Stimulated activated CD8-positive, alpha-beta memory T cell treated with anti-CD3 and anti-CD28 coated beads, Interleukin-12 subunit alpha, Interleukin-12 subunit beta, amount 100 ng/mL, for 4 hours (primary cell): ENCODE results near the gene PAK1.

ENCODE experiments used
- DNase-seq: peaks from one replicate; pipeline ENCODE4 v3.0.0-alpha.2; 2020; ENCODE audit warnings: low read depth

Gene PAK1

DNA sequence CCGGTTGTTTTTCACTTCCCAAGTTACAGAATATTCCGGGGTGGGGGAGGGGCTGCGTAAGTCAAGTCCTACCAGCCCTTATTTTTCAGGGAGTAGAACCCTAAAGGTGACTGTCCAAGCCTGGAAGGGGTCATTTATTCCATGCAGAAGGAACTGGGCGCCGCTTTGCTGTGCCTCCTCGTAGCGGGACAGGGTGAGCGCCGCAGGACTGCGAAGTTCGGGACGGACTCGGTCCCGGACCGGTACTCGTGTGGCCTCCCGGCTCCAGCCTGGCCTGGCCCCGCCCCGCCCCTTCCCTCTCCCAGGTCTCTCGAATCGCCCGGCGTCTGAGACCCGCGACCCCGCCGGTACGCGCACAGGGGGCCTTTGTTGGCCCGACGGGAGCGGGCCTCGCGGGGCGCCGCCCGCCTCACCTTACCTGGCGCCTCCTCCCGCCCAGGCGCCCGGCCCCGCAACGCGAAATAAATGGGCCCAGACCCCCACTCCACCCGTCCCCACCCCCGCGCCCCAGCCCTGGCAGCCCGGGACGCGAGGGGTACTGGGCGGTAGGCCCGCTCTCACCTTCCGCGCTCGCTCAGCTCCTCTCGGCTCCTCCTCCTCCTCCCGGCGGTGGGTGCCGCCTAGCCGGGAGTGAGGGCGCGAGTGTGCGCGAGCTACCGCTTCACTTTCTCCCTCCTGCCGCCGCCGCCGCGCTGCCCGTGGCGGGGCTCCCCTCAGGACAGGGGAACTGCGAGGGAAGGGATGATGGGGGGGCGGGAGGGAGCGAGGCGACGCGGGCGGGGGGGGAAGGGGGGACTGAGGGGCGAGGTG lies 698 bp downstream of the PAK1 start:
- DNase-seq = peak; percentile 35

DNA sequence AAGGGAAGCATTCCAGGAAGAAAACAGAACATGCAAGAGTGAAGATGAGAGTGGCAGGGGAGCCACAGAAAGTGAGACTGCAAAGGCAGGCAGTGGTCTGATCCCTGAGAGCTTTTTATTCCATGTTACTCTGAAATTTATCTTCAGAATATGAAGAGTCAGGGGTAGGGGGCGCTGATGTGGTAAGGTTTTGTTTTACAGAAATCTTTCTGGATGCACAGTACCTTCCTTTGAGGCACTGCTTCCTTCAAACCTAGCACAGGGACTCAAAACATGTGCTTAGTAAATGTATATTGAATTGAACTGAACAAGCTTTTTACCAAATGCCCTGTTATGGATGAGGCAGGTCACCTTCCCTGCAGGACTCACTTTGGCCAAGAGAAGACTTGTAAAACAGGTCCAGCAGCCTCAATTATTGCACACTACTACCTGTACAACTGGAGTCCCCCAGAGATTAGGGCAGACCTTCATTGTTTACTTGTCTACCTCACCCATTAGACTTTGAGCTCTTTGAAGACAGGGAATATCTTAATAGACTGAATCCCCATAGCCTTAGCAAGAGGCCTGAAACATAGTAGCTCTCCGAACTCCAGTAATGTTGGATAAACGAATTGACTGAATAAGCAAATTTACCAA lies 2.2 kb downstream of the PAK1 start:
- no peak for DNase-seq

DNA sequence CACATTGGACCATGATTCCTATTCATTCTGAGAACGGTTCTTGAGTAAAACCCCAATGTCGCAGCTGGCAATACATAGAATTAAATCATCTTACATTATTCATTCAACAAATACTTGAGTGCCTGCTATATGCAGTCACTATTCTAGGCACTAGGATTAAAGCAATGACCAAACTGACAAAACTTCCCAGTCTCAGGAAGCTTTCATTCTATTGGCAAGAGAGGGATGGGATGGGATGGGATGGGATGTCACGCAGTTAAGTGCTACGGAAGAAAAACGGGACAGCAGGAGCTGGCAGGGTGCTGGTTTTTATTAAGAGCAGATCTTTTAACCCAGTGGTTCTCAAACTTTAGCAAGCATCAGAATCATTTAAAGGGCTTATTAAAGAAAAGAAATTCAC lies 2.9 kb downstream of the PAK1 start:
- no peak for DNase-seq

DNA sequence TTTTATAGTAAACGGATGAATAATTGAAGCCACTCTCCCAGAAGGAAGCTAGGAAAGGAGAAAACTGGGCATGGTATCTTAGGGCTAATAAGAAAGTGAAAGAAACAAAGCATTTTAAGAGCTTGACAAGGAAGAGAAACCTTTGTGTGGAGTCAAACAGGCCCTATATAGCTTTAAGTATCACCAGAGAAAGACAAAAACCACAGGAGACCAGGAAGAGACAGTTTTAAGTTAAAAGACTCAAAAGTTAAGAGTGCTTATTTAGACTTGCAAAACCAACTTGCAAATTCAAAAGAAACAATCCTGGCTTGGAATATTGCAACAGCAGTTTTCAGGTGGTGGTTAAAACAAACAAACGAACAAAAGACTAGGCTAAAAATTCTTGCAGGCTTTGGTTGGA lies 3.4 kb downstream of the PAK1 start:
- no peak for DNase-seq

DNA sequence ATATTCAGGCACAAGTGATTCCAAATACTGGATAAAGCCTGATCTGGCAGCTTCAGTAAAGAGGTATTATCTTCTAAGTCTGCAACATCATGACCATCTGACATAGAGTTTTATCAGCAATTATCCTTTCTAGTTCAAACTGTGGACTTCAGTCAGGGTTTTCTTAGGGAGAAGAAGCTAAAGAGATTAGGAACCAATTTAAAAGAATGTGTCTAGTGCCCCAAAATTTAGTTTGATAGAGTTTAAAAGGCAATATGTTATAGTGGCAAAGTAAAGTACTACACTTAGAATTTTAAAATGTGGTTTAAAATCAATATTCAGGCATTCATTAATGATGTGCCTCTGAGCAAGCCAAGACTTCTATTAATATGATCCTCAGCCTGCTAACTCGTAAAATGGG lies 5.4 kb downstream of the PAK1 start:
- no peak for DNase-seq

DNA sequence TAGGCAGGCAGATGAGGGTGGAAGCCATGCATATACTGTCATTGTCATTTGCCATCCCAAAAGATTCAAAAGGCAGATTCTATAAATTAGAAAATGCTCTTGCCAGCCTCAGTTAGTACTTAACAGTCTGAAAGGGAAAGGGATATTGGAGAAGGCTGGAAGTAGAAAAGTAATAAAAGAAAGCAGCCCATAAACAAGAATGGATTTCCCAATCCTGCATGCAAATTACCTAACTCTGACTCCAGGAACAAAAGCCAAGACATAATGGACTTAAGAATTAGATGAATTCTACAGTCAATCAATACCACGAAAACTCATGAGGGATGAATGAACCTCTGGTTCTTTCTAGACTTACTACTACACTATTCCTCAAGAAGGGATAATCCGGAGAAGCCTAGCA lies 5.9 kb downstream of the PAK1 start:
- no peak for DNase-seq

DNA sequence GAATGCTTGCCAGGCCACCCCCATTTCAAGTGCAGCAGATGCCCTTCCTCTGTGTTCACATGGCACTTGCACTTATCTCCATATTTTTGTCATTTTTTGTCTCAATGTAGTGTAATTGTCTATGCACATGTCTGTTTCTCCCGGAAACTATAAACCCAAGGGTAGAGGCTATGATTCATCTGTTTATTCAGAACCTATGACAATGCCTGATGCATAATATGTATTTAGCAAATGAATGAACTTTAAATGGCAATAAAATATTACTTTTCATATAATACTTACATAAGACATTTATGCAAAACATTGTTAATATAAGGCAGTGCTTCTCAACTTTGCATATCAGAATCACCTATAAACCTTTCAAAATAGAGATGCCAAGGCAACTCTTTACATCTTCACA lies 6.7 kb downstream of the PAK1 start:
- no peak for DNase-seq

DNA sequence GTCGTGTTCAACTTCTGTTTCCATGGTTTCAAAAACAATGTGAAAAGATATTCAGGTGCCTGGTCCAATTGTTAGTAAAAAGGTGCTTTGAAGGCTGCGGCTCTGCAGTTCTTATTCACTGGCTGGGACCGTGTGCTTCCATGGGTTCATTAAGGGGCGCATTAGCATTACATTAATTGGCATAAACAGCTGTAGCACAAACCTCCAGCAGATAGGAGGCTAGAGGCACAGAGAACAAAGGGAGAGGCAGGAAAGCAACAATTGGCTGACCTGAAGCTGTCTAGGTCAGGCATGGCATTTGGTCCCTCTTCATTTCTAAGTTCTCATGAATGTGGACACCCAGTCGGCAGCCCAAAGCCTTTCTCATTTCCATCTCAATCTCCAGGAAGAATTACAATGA lies 16.6 kb downstream of the PAK1 start:
- no peak for DNase-seq

DNA sequence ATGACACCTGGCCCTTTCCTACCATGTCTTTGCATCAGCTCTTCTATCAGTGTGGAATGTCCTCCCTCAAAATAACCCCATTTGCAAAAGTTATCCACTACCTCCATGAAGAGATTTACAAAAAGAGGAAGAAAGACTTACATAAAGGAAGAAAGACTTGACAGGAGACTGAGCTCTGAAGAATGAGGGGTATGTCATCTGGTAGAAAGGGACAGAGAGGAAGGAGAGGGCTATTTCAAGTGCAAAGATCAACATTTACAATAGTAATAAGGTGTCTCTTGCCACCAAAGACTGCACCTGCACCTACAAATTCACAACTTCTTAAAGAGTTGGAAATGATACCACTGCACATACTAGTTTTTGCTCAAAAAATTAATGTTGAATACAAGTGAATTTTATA lies 18.2 kb downstream of the PAK1 start:
- no peak for DNase-seq

DNA sequence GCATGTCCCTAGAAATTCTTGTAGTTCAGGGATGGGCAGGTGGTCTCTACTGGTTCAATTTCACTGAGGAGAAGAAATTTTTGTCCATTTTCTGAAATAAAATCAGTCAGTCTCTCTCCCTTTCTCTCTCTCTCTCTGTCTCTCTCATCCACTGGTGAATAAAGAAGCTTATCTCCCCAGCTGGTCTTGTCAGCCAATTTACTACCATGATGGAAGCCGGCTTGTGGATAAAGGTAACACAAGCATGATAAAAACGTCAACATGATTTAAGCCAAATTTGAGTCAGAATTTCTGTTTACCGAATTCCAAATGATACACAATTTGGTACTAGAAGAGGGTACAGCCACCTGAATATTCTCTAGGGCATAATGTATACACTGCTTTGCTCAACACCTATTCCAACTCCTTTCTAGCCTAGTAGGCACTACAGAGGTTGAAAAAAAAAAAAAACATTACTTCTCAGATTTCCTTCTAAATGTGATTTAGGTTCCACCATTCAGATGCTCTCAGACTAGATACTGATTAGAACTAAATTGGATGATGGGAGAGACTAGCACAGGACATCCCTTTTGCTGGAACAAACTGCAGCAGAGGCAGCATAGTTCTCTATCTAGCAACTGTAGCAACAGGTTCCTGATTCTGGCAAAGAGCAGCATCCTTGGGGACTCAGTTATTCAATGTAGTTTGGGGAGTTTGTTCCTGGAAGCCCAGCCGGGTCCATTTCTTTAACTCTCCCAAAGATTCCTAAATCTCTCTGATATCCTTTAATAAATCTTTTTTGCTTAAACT lies 18.8 kb downstream of the PAK1 start:
- DNase-seq = no peak

DNA sequence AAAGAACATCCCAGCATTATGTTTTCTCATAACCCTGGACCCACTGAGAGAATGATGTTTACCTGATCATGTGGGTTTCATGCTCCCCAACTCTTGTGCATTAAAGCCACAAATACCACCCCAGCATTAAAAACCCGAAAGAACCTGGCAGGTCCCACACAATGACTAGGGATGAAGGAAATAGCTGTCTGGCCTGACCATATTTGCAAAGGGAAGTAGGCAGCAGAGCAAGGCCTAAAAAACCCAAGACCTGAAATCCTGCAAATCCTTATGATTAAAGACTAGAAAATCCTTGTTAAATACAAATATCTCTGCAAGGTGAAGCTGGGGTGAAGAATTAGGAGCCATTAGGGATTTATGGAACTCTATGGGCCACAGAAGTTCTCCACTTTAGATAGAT lies 23.7 kb downstream of the PAK1 start:
- DNase-seq = no peak

DNA sequence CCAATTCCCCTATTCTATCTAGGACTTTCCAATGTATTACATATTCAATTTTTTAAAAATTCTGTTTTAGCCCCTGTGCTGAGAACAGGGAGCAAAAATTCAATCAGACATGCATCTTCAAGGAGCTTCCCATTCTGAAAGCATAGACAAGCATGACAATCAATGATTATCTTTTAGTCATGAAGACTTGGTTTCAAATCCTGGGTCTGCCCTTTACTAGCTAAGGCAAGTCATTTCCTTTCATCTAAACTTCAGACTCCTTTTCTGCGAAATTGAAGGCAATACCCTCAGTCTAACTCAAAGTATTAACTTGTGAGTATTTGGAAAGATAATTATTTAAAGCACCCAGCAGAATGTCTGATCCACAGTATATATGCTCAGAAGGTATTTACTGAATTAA lies 24.1 kb downstream of the PAK1 start:
- no peak for DNase-seq

DNA sequence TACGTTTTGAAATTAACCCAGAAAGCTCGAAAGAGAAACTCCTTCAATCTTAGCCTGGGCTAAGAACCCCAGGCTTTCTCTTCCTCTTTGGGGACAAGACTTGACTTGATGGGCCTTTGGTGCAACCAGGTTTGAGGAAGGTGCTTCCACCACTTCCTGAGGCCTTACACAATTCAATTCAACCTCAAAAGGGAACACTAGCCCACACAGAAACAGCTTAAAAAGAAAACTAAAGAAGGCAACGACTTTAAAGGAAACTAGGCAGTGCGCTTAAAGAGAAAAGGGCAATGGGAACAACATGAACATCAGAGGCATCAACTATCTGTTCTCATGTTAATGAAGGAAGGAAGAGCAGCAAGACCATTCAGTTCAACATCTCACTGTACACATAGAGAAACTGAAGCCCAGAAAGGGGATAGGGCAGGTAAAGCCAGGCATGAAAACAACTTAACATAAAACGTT lies 24.8 kb downstream of the PAK1 start:
- no peak for DNase-seq

DNA sequence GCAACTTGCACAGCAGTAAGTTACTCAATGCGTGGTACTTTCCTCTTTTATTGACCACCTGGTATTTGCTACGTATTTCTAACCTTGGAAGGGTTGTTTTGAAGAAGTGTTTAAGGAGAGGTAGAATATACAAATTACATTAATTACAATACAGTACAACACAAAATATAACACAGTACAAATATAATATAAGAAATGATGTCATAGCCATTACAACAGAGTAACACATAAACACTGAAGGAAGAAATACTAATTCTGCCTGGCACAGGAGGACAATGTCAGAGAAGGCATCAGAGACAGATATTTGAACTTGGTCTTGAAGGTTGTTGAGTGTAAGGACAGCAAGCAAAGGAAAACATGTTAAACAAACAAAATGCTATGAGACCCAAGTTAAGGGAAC lies 25.6 kb downstream of the PAK1 start:
- DNase-seq = no peak

DNA sequence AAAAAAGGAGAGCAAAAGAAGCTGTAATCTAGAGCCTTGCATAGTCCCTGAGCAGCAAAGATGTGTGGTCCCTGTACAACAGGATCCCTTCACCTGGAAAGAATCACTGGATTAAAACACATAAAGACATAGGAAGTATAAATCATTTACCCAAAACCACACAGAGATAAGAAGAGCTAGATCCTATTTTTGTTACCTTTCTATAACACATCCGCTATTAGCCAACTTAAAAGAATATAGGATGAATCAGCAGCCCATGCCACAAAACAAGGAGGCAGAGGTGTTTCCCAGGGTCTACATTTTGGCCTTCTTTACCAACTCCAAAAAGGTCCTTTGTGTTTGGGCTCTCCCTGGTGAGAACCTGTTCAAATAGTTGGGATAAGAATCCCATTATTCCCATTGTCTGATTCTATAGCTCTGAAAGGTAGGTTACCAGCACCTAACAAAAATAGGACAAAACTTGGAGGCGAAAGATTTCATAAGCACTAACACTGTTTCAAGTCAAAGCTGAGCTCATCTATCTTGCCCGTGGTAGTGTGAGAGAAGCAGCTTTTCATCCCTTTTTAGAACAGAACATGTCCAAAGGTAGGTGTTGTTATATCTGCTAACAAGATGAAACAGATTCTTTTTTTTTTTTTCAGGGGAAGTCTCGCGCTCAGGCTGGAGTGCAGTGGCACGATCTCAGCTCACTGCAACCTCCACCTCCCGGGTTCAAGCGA lies 26.8 kb downstream of the PAK1 start:
- no peak for DNase-seq

DNA sequence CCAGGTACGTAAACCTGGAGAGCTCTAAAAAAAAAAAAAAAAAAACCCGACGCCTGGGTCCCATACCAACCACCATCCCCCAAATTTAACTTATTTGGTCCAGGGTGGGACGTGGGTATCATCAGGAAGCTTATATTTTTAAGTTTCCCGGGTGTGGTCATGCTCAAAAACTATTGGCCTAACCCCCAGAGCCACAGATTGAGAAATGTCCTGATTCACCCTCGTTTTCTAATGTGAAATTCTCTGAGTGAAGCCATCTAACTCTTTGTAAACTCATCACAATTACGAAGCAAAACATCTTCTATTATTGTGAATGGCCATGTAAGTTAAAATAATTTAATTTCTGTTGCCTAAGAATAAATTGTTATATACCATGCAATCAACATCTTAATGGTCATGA lies 29.6 kb downstream of the PAK1 start:
- no peak for DNase-seq

DNA sequence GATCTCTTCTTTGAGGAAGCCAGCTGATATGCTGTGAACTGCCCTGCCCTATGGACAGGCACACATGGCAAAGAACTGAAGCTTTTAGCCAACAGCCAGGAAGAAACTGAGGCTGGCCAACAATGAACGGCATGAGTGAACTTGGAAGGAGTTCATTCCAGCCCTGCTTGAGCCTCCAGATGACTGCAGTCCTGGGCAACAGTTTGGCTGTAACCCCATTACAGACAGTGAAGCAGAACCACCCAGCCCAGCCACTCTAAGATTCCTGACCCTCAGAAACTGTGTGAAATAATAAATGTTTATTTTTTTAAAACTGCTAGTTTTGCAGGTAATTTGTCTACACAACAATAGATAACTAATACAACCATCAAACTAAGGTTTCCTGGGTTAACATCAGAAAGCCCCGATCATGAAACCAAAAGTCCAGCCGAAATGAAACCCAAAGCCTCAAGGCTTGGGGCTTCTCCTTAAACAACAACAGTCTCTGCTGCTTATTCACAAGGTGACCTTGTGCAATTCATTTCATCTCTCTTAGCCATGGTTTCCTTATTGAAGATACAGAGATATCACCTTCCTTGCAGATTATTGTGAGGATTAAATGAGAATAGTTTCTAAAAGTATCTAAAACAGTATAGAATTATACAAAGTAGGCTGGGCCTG lies 31.4 kb downstream of the PAK1 start:
- DNase-seq = no peak

DNA sequence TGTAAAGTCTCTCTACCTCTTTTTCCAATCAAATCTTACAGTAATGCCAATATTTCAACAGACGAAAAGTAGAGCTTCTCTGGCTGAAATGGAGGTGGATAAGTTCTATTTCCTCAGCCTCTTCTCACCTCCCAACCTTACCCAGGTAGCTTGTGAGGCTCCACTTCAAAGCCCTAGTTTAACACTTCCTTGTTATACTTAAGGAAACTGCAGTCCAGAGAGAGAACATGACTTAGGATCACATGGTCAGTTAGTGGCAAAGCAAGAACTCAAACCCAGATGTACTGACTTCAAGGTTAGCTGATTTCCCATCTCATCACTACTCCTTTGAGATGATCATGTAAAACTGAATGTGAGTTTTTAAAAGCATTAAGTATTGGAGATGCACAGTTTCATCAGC lies 32.5 kb downstream of the PAK1 start:
- DNase-seq = no peak

DNA sequence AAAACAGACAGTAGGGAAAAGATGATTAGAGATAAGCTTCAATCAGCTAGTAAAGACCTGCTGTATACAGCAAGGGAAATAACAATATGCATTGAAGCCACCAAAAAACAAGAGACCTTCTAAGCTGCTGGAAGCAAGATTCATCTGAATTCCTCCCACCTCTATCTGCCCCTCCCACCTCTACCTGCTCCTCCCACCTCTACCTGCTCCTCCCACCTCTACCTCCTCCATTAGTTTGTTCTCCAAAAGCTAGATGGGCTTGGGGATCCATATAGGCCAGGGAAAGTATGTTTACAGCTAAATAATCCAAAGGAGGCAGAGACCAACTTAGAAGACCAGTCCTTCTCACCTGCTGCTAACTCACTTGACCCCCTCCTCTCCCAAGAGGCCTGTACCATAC lies 33.2 kb downstream of the PAK1 start:
- DNase-seq = no peak

DNA sequence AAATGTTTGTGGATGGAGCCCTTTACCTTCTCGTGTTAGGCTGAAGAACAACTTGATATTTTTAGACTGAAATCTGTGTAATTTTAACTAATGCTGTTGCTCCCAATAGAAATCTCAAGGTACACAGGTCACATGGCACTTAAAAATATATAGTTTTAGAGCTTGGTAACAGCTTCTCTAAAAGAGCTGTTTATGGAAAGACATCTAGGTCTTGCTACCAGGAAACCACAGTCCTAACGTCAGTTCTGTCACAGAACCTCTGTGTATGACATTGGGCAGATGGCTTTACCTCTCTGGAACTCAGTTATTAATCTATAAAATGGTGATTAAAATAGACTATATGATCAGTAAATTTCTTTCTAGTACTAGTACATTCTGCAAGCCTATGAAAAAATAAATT lies 35.4 kb downstream of the PAK1 start:
- no peak for DNase-seq

DNA sequence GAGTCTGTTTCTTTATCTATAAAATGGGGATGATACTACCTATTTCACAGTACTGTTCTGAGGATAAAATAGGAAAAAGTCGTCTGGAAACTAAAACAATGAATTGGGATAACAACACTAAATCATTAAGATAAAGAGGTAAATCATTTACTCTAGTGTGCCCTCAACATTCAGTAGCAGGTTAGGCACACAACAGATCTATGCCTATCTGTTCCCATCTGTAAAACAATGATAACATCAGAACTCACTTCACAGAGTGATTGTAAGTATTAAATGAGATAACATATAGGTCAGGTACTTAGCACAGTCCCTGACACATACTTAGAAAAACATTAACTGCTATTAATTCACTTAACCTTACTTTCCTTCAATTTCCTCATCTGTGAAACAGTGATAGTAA lies 36.9 kb downstream of the PAK1 start:
- no peak for DNase-seq

DNA sequence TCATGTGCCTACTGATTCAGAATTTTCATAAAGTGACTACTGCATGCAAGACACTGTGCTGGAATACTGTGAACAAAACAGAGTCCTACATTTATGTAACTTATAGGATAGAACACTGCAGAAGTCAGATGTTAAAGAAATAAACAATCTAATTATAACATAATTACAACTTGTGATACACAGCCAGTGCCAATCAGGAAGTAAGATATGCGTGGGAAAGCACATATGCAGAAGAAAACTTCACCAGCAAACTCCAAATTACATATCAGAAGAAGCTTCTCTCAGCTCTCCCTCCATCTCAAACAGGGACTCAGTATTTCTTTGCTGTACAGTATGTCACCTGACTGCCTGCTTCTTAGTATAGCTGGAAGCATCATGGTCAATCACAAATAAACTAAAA lies 37.4 kb downstream of the PAK1 start:
- no peak for DNase-seq
